NCI-H2227 (cell line): ENCODE measurements around the gene TRIM15.
"Not testable (repeated sequence)": the region's sequence is repeated elsewhere in the genome, so short reads cannot be mapped to it uniquely, and the experiment has no call there.

Source experiments
- DNase-seq: peaks from one replicate; lab custom pipeline; 2025; ENCODE audit not compliant: unreplicated experiment; lab: John Stamatoyannopoulos, UW

The TRIM15 gene

DNA sequence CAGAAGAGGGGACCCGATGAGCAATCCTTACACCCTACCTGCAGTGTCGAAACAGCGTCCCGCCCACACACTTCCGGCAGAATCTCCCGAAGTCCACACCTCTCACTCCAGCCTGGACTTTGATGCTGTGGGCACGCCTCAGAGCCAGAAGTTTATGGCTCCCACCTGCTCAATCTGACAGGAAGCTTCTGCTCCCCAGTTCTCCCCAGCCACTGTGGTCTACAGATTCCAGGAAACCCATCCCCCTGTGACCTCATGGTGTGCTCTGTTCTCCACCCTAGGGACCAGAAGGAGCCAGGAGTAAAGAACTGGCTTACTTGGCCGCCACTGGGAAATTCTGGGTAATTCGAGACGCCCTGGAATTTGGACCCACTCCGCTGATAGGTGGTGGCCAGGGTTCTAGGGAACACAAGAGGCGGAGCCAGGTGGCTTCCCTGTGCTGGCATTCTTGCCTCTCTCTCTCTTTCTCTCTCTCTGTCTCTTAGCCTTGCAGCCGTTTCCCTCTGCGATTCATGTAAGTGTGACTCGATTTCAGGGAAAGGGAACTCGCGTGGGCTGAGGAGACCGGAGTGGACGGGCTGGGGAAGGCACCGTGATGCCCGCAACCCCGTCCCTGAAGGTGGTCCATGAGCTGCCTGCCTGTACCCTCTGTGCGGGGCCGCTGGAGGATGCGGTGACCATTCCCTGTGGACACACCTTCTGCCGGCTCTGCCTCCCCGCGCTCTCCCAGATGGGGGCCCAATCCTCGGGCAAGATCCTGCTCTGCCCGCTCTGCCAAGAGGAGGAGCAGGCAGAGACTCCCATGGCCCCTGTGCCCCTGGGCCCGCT is at the start of gene TRIM15:
Gene TRIM15 (plus strand): TSS at position 457 of the 828 bp plus-strand sequence. CDS start 139 bp downstream, at position 596.
- DNase-seq: peak; percentile 4

DNA sequence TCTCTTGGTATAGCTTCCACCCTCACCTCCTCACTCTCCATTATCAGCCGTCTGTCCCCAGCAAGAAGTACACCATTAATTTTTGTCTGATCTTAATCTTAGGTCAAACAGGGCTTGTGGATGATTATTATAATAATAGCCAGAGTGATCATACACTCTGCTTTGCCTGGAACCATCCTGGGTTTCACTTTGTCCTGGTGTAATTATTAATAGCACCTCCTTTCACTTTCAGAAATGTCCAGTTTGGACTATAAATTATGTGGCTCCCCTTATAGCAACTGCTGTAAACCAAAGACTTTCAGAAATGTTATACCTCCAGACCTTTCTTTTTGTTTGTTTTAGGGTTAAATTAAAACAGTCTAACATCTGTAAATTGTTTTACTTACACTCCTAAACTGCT is 49.5 kb upstream of the TRIM15 start:
- DNase-seq: no peak

DNA sequence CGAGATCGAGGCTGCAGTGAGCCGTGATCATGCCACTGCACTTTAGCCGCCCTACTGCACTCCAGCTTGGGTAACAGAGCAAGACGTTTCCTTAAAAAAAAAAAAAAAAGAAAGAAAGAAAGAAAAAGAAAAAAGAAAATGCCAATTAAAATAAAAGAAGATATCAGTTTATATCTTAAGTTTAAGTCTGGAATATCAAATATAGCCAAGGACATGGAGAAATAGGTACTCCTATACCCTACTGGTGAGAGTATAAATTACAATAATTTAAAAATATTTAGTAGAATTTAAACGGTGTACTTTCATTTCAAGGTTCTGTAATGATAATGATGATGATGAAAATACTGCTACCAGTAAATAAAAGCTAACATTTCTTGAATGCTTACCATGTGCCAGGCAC is 46.6 kb upstream of the TRIM15 start:
- DNase-seq: no peak

DNA sequence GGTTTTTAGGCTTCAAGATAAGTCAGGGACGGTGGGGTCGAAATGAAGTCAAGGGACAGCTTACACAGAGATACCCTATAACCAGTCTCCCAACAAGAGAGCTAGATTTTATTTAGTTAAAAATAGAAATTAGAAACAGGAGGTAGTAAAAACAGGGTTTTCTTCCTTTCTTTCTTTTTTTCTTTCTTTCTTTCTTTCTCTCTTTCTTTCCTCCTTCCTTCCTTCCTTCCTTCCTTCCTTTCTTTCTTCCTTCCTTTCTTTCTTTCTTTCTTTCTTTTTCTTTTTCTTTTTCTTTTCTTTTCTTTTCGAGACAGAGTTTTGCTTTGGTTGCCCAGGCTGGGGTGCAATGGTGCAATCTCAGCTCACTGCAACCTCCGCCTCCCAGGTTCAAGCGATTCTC is 44.7 kb upstream of the TRIM15 start:
- DNase-seq: not testable (repeated sequence)

DNA sequence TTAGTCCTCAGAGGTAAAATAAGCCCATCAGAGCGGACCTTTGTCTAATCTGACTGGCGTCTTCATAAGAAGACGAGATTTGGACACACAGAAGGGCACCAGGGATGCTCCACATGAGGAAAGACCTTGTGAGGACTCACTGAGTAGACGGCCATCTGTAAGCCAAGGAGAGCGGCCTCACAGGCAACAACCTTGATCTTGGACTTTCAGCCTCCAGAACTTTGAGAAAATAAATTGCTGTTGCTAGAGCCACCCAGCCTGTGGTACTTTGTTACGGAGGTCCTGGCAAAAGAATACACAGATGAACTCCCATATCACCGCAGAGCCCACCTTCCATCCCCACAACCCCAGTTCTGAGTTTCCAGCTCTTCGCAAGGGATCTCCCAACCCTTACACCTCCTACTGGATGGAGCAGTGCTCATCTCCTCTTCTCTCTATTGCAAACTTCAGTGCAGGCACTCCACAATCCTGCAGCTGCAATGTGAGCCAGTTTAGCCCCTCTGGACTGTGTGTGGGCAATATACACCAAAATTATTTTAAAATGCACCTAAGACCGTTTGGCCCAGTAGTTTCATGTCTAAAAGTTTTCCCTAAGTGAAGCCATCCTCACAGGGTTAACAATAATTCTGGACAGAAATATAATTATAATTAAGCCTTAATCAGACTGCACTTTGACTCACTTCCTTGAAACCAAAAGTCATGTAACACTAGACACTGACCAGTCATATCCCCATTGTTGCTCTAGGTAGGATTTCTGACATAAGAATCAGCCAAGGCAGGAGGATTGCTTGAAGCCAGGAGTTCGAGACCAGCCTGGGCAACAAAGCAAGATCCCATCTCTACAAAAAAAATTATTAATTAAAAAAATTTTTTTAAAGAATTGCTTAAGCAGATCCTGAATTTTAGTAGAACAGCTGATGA is 41.6 kb upstream of the TRIM15 start:
- DNase-seq: no peak

DNA sequence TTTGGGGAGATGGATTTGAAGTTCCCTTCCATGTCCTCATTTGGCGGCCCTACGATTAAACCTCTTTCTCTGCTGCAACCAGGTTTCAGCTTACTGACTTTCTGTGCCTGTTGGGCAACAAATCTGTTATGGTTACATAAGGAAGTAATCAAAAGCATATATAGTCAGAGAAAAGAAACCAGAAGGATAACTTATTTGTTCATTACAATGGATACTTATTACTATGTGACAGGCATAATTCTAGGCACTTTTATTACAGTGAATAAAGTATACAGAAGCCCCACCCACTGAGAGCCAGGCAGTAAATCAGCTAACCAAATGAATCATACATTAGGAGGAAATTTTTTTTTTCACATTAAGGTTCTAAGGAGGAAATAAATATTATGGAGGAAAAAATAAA is 40.8 kb upstream of the TRIM15 start:
- DNase-seq: no peak

DNA sequence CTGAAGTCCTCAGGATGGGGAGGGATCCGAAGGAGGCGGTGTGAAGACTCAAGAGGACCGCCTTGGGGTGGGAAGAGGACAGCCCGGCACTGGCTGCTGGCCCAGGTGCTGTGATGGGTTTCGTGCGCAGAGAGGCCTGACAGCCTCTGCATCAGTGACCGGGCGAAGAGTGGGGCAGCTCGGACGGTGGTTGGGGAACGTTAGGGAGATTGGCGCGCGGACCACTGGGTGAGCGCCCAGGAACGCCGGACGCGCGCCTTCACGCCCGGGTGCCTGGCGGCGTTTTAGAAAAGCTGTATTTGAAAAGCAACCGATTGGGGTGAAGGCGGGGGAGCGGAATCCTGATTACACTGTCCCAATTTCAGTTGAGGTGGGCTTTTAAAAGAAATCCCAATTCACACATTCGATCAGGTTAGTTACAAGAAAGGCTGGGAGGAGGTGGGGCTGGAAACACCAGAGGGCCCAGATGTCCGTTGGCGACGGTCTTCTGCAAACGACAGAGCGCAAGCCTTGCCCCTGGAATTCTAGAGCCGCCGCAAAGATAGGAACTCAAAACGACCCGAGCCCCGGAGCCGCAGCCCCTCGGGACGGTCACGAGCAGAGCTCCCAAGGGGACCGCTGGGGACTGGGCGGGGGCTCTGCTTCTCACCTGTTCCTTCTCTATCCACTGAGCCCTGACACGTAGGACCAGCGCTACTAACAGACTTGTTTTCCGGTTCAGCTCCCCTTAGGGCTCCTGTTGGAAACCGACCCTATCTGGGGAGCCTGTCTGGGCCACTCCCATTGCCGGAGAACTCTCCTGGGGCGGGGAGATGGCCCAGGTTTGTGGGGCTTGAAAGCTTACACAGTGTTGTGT is 35.9 kb upstream of the TRIM15 start:
- DNase-seq: no peak

DNA sequence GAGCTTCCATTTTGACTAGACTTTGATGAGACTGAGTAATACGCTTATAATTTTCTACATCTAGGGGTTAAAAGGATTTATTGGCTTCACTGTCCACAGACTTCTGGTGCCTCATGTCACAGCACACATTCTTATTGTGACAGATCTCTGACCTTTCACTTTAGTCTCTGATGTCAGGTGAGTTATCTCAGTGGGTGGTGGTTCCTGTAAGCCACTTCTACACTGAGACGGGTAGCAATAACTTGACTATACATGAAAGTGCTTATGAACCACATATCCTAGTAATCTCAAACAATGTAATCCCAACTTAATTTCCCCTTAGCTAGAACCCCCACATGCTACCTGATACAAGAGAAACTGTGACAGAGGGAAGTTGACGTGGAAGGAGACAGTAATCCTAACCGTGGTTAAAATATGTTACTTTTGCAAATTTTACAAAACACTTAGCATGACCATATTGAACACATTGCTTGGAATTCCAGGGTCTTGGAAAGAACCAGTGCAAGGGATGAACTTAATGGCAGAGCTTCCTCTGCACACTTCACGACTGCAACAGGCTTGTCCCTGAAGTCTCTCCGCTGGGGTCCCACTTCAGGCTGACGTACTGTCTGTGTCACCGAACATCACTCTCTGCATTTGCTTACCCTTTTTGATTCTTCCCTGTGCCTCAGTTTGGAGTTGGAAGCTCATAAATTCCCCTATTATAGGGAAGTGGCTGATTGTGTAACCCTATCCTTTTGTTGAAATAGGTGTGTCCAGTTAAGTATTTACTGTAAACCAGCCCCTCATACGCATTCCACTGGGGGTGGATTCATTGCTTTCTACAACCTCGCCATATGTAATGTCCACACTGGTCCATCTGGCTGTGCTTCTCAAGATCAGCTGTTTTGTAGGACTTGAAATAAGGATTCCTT is 33.8 kb upstream of the TRIM15 start:
- no peak for DNase-seq

DNA sequence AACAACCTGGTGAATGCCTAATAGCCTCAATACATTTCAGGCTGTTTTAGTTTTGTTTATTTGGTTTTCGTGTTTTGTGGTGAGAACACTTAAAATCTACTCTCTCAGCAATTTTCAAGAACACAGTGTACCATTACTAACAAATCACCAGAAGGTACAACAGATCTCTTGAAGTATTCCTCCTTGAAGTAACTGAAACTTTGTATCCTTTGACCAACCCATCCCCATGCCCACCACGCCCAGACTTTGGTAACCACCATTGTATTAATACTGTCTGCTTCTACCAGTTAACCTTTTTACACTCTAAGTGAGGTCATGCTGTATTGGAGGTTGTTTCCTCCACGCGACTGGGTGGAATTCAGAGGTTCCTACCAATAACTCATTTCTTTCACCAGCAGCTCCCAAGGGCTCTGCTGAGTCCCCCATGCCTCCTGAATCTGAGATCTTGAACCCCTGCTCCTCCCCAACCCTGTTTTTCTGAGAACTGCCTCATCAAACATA is 33.1 kb upstream of the TRIM15 start:
- DNase-seq: no peak

DNA sequence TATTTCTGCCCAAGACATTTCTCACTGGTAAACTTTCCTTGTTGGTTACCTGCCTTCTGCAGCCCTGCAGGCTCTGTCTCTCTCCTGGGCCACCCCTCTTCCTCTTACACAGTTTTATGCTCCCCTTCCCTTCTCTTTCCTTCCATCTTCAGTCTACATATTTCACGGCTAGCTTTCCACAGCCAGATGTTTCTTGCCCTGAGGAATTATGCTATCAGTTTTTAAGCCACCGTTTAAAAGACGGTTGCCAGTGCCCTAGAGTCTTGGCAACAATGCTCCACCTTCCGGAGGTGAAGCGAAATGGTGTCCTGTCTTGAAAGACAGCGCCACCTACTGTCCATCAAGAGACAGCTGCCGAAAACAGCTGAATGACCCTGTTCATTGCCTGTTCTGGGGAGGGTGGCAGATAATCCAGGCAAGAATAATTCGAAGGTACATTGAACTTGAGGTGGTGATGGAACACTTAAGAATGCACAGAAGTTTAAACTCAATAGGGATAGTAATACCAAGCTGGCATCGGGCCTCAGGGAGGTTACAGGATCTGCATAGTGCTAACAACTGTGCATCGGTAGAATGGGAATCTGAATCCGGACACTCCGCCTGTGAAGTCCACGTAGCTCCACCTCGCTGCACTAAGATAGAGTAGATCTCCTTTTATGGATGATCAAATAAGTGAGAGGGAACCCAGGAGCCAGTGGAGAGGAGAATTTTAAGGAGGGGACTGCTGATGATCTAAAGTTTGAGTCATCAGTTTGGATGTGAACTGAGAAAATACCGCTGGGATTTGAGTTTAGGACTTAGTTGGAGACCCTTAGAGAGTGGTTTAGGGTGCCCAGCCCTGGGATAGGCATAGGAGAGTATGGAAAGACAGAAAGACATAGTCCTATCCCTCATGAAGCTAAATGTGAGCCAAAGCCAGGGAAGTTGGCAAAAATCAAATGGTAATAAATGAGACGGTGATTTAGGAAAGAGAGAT is 32.2 kb upstream of the TRIM15 start:
- peak; percentile 87 for DNase-seq

DNA sequence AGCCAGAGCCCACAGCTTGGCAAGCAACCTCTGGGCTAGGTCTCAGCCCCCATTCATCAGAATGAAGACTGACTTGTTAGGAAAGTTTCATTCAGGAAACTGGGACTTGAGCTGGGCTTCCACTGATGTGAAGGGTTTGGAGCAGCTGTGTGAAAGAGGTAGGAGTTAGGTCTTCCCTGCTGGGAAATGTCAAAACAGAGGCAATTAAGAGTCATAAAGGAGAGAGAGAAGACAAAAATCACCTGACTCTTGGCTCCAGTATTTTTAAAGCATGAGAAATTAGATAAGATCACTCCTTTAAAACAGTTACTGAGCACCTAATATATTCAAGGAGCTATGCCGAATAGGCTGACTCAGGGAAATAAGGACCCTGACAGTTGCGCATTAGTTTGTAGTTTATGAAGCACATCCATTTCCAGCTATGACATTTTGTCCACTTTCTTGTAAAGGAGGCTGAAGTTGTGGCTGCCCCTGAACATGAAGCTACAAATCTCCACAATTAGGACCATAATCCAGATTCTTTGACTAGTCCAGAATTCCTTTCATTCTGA is 31.3 kb upstream of the TRIM15 start:
- no peak for DNase-seq

DNA sequence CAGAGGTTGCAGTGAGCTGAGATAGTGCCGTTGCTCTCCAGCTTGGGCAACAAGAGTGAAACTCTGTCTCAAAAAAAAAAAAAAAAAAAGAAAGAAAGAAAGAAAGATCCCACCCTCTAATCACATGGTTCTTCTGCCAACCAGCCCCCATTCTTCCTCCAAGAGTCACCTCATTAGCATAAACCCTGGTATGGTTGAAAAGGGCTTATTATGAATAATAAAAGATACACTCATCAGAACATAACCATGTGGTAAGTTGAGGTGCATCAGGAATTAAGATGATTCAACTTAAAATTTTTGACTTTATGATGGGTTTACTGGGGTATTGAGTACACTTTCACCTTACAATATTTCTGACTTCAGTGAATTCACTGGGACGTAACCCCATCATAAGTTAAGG is 28.2 kb upstream of the TRIM15 start:
- DNase-seq: no peak

DNA sequence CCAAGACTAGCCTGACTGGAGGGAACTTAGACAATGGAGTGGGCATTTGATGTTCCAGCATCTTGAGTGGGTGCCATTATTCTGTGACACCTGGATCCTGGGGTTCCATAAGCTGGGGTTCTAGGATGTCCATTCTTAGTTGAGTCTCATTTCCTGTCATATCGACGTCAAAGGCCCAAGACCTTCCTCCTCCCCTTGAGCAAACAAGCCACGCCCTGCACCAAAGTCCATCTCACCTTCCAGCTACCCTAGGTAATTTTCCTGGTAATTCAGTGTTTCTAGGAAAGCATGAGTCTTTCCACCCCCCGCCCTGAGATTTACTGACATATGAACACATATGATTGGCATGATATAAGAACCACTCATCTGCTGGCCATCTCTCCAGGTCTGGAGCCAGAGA is 27.6 kb upstream of the TRIM15 start, which contains the start of gene TRIM40:
Gene TRIM40 (plus strand): TSS at position 384 of the 400 bp plus-strand sequence. CDS start 897 bp downstream, outside the sequence.
- DNase-seq: no peak

DNA sequence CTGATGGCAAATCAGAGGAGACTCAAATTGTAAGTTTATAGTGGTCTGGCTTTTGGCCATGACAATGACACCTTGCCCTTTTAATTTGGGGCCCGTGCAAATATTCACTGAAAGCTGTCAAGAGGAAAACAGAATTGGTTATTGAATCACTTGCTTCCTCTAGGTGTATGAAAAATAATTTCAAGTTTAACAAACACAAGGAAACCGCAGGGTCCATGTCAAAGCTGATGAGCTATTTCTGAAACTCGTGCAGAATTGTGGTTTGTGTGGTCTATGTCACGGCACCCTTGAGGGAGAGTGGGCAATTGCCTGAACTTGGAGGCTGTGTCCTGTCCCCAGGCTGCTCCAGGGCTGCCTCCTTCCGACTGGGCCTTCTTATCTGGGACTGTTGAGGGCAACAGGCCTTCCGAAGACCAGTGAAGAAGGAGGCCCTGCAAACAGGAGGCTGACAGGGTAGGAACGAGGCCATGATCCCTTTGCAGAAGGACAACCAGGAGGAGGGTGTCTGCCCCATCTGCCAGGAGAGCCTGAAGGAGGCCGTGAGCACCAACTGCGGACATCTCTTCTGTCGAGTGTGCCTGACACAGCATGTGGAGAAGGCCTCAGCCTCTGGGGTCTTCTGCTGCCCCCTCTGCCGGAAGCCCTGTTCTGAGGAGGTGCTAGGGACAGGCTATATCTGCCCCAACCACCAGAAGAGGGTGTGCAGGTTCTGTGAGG is 26.6 kb upstream of the TRIM15 start:
- DNase-seq: no peak

DNA sequence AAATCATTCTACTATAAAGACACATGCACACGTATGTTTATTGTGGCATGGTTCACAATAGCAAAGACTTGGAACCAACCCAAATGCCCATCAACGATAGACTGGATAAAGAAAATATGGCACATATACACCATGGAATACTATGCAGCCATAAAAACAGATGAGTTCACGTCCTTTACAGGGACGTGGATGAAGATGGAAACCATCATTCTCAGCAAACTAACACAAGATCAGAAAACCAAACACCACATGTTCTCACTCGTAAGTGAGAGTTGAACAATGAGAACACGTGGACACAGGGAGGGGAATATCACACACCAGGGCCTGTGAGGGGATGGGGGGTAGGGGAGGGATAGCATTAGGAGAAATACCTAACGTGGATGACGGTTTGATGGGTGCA is 23.1 kb upstream of the TRIM15 start:
- not testable (repeated sequence) for DNase-seq

DNA sequence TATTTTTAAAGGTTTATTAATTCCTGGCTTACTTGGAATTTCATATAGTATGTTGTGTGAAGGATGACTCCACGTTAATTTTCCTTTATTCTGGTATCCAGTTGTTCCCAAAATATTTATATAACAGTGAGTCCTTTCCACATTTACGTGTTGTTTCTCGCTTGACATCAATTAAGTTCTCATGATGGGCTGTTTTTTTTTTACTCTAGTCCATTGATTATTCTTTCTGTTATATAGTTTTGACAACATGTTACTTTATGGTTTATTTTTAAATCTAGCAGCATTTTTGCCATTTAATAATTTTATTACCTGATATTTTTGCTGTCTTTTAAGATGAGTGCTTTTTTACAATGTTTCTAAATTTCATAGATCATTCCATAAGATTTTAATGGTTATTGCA is 20.7 kb upstream of the TRIM15 start:
- DNase-seq: no peak

DNA sequence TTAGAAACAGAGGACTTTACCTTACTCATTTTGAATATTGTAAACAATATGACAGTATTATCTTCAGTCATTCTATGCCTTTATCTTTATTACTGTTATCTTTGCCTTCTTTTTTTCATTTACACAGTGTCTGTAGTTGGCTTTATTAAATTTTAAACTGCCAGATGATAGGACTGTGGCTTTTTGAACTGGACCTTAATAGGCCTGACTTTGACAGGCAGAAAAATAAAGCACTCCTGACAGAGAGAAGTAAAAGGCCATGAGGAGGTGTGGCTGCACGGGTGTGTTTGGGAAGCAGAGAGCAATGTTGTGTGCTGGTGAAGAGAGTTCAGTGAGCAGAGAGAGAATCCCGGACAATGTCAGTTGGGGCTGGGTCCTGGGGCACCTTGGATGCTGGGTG is 19.6 kb upstream of the TRIM15 start:
- no peak for DNase-seq

DNA sequence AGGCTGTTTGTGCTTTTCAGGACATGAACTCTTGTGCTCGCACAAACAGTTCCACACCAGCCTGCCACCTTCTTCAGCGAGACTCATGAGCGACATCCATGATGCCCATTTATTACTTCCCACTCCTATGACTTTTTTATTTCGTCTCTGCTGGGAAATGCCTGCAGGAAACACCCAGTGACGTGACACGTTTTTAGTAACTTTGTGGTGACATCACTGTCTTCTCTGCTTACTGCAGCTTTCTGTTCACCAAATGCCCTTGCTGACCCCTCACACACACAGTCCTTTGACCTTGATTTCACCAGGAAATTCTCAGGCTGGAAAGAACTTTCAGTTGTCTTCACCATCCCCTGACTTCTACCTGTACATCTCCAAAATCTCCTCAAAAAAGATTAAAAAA is 18.5 kb upstream of the TRIM15 start:
- DNase-seq: no peak
